SK-N-MC (cell line): Measurements from ENCODE around the gene PPP3R1.

Source experiments
- EZH2 ChIP-seq: fragments of 200-600 bp; sonication (generic); IDR thresholded peaks from one replicate; pipeline ENCODE4 v1.6.1; 2017; ENCODE audit warnings: antibody characterized with exemption
- POLR2AphosphoS5 ChIP-seq: IDR thresholded peaks from 2 replicates; pipeline ENCODE4 v1.6.1; 2012; ENCODE audit warnings: mild to moderate bottlenecking, low read depth, low read length, borderline replicate concordance

GRCh38 chr2:68226794-68227193 is 25.5 kb downstream of the PPP3R1 start:
- no peak for TF ChIP-seq POLR2AphosphoS5
- no peak for TF ChIP-seq EZH2
